ENCODE data around the gene PLA2G12A.

GRCh38 chr4:109699553-109700225, 30.2 kb downstream of the PLA2G12A start:
- TF ChIP-seq BHLHE40 (IDR thresholded peaks at IDR 0.05; ENCODE audit: borderline replicate concordance), result no peak
- no peak for TF ChIP-seq LEF1 (IDR thresholded peaks at IDR 0.05; ENCODE audit: borderline replicate concordance)
- TF ChIP-seq FOXM1 (IDR thresholded peaks at IDR 0.05; ENCODE audit: borderline replicate concordance), result no peak
- TF ChIP-seq ELF4 (IDR thresholded peaks at IDR 0.05), result no peak
